HEK293T (cell line): ENCODE results near the gene MOCS3.
A peak's percentile ranks its signal among the peaks of the same experiment; 100 is the strongest.

Experiments used
- BHLHE40 ChIP-seq: fragments of 450-650 bp; IDR thresholded peaks from 2 replicates; pipeline ENCODE4 v1.6.1; 2016; ENCODE audit warnings: mild to moderate bottlenecking, moderate library complexity, borderline replicate concordance
- ELF4 ChIP-seq: fragments of 450-650 bp; IDR thresholded peaks from 2 replicates; pipeline ENCODE4 v1.6.1; 2017; ENCODE audit warnings: antibody characterized with exemption
- FOXM1 ChIP-seq: fragments of 450-650 bp; IDR thresholded peaks from 2 replicates; pipeline ENCODE4 v1.6.1; 2017; ENCODE audit warnings: mild to moderate bottlenecking, borderline replicate concordance
- LEF1 ChIP-seq: fragments of 450-650 bp; IDR thresholded peaks from 2 replicates; pipeline ENCODE4 v1.6.1; 2017; ENCODE audit warnings: mild to moderate bottlenecking, borderline replicate concordance
- NFRKB ChIP-seq: fragments of 450-650 bp; IDR thresholded peaks from 2 replicates; pipeline ENCODE4 v1.6.1; 2016; ENCODE audit warnings: mild to moderate bottlenecking, moderate library complexity
- SP1 ChIP-seq: fragments of 450-650 bp; IDR thresholded peaks from 2 replicates; pipeline ENCODE4 v1.6.1; 2017
- SUZ12 ChIP-seq: fragments of 450-650 bp; IDR thresholded peaks from 2 replicates; pipeline ENCODE4 v1.6.1; 2016; ENCODE audit warnings: mild to moderate bottlenecking
- TARDBP ChIP-seq: fragments of 450-650 bp; IDR thresholded peaks from 2 replicates; pipeline ENCODE4 v1.6.1; 2016
- ZNF384 ChIP-seq: fragments of 450-650 bp; IDR thresholded peaks from 2 replicates; pipeline ENCODE4 v1.6.1; 2016

DNA sequence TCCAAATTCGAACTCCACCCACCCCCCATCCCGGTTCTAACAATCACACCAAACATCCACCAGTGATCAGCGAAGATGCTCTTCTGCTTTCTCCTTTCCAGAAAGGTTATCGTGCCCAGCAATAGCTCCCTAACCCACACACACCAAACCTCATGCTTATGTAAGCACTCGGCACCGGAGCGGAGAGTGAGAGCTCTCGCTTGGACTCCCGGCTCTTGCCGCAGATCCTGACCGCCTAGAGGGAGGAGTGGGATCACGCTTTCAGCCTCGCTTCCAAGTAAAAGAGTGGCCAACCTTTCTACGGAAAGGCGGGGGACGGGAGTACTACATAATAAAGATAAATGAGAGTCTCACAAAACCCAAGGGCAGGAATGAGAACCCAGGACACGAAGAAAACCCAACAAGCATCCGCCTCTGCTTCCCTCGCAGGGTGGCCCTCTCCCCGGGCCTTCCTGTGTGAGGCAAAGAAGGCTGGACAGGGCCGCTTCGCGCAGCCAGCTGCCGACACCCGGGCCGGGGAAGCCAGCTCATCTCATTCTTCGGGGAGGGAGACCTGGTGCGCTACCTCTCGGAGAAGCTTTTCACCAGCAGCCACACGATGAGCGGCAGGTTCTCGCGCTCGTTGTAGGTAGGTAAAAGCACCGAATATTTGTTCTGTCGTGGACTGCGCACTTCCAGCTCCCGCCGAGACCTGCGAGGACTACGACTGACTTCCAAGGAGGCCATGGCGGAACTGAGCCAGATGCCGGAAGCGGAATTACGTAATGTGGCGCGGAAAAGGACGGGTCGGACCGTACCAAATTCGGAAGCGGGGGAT lies 612 bp upstream of the MOCS3 start, which contains the start of gene DPM1:
- TF ChIP-seq SUZ12 (no peak), BHLHE40 (no peak), ELF4 (0 out of 2 replicates have a peak, but pooled peaks have one; percentile 58), FOXM1 (no peak), NFRKB (no peak), LEF1 (no peak), ZNF384 (no peak), TARDBP (no peak), SP1 (no peak)
